Skeletal muscle cell (primary cell): ENCODE results near the gene GRK5.

Experiments used
- DNase-seq: peaks from one replicate; pipeline ENCODE4 v3.0.0-alpha.2; 2010; ENCODE audit warnings: low read depth
- H3K4me3 ChIP-seq: 2 replicates; pipeline ENCODE4 v1.5.1; 2011; ENCODE audit warnings: low read depth, mild to moderate bottlenecking, control low read depth, low read length, moderate library complexity

GRK5 gene

GRCh38 chr10:119191881-119192280 lies 15.5 kb upstream of the GRK5 start:
- no peak overlapping the region for H3K4me3 ChIP-seq
- no peak for DNase-seq

- DNase-seq, result no peak
These were observed 9.4 kb upstream of the GRK5 start for GRCh38 chr10:119197921-119198320.

DNA sequence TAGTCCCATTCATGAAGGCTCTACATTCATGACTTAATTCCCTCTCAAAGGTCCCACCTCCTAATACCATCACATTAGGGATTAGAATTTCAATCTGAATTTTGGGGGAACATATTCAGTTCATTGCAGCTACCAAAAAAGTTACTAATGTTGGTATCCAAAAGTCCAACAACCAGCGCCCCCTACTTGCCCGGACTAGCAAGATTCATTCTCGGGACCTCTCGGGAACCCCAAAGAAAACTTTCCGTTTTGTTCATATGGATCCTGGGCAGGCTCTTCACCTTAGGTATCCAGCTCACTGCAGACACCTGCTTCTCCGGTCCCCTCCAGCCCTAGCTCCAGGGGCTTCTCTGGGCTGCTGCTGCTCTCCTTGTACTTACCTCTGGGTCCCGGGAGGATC lies 8.9 kb upstream of the GRK5 start:
- no peak overlapping the region for H3K4me3 ChIP-seq
- no peak for DNase-seq

More at GRCh38 chr10:119197921-119198320, 9.4 kb upstream of the GRK5 start:
- H3K4me3 ChIP-seq, result no peak overlapping the region

DNA sequence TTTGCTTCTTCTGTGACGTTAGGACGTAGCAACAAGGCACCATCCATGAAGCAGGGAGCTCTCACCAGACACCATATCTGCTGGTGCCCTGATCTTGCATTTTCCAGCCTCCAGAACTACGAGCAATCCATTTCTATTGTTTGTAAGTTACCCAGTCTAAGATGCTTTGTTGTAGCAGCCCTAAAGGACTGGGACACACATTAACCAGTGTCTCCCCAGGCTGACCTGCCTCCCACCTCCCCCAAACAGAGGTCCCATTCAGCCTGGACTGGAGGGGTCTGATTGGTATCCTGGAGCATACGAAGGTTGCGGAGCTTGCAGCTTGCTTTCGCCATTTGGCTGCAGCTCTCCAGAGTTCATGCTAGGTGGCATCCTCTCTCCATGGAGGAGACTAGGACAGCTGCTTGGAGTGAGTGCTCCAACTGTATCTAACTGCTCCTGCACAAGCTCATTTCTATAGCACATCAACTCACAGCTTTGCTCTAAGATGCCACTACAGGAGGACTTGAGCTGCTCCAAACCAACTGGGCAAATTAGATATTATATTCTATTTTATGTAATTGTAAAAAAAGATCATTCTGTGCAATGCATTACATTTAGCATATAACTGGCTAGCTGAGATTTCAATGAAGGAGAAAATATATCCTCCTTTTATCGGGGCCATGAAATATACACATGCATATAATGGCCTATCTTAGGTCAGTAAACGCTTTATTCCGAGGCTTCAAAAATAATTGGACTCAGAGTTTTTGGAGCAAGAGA lies 8.0 kb upstream of the GRK5 start:
- no peak for DNase-seq
- no peak overlapping the region for H3K4me3 ChIP-seq

- no peak for DNase-seq
- no peak overlapping the region for H3K4me3 ChIP-seq
These were observed 6.1 kb upstream of the GRK5 start for GRCh38 chr10:119201233-119201632.

GRCh38 chr10:119203006-119203405 lies 4.4 kb upstream of the GRK5 start:
- DNase-seq, result no peak
- H3K4me3 ChIP-seq, result no peak overlapping the region

- DNase-seq, result no peak
- H3K4me3 ChIP-seq, result peak overlapping the region; percentile 74
These were observed 1.3 kb upstream of the GRK5 start for GRCh38 chr10:119205894-119206602.

GRCh38 chr10:119206603-119207365 lies 587 bp upstream of the GRK5 start:
- peak overlapping the region; percentile 74 for H3K4me3 ChIP-seq
- no peak for DNase-seq

- H3K4me3 ChIP-seq, result peak overlapping the region; percentile 74
- DNase-seq, result no peak
These were observed 562 bp downstream of the GRK5 start for GRCh38 chr10:119207713-119208552.

DNA sequence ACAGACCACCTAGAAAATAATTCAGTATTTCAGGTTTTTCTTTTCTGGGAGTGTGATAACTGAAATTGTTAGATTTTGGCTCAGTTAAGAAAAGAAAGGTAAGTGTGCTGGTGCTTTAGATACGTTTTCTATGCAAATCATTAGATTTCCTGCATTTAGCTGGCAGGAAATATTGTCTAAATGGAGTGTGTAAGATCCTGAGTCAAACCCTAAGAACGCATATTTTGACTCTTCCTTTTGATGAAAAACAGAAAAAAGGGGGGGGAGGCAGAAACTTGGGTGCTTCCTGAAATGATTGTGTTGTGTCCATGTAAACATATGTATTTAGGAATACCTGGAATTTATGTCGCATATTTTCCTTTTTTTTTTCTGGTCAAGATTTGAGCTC lies 1.2 kb downstream of the GRK5 start:
- H3K4me3 ChIP-seq, result peak overlapping the region; percentile 74
- DNase-seq, result no peak

DNA sequence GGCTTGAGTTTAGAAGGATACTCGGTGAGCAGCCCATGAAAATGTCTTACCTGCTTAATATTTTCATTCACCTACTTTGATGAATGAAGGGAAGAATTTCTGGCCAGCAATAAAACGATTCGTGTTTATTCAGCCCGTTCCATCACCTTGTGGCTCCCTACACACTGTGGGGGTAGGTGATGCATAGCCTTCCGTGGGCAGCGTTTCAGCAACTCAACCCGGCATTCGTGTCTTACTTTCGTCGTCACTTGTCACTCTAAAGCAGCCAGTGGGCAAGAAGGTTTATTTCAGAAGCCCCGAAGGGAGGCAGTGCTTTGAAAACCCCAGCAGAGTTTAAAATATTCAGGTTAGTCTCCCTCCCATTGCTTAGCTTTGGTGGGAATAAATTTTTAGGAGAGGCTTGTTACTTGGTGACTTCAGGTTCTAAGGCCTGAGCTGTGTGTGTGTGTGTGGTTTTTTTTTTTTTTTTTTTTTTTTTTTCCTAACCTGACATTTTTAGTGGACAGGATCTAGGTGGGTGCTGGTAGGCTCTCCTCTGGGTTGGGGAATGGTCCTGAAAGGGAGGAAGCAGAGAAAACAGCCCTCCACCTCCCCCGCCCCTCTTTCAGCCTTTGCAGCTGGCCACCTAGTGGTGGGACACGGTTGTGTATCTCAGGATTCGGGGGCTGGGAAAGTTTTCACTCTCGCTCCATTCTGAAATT lies 1.8 kb downstream of the GRK5 start:
- peak overlapping the region; percentile 74 for H3K4me3 ChIP-seq
- no peak for DNase-seq

- no peak for DNase-seq
- peak overlapping the region; percentile 74 for H3K4me3 ChIP-seq
These were observed 2.5 kb downstream of the GRK5 start for GRCh38 chr10:119209736-119210355.

DNA sequence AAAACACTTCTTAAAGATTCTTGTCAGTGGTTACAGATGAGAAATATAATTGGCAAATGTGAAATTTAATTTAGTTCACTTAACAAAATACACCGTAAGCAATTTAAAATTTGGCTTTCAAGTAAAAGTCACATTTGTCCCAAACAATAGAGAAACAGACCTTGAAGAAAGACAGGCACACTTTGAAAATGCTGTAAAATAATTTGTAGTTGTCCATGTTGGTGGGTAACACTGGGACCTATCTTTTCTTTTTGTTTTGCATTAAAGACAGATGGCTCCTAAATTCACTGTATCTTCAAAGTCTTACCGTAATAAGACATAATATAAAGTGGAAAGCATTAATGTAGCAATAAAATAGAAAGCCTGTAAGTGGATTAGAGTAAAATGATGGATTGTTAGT lies 3.3 kb downstream of the GRK5 start:
- no peak overlapping the region for H3K4me3 ChIP-seq
- DNase-seq, result no peak

DNA sequence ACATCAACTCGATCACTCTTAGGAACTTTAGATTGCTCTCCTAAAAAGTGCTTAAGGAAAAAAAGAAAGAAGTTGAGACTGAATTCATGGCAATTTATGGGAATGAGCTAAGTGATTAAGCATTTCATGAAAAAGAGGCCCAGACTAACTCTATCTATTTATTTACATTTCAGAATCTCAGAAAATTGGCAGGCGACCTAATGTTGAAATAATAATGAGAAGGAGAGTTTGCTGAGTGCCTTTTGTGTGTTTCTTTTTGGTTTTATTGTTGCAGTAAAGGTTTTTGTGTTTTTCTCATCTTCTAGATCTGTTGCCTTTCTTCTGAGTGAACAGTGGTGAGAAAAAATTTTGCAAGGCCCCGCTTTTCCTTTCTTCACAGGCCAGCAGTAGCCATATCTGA lies 3.8 kb downstream of the GRK5 start:
- no peak overlapping the region for H3K4me3 ChIP-seq
- no peak for DNase-seq

DNA sequence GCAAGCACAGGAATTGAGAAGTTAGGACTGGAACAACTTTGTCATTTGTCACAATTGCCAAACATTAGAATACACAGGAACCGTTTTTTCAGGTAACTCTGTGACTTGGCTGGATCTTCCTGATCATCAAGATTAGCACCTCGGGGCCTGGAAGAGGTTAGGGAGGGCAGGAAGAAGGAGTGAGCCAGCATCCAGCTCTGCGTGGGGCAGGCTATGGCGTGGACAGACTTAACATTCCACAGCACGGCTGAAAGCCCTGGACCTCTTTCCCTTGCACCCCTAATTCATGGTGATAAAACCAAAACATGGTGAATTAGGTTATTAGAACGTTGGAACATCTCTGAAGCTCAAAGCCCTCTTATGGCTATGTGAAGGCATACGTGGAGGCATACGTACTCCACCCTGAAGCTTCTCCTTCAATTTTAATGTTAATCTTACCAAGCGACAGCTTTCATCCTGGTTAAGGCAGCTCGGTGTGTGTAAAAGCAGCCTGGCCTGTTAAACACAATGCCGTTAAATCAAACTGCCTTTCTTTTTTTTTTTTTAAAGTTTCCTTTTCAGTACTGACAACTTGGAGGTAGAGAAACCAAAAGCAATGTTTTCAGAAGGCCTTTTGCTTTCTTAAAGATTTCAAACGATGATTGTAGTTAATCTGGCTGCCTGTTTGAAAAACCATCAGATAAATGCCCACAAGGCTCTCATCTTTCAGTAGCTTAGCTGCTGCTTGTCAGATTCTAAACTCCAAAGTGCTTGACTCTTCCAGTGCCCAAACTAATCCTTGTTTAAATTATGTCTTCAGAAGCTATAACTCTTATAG lies 4.5 kb downstream of the GRK5 start:
- no peak for DNase-seq

DNA sequence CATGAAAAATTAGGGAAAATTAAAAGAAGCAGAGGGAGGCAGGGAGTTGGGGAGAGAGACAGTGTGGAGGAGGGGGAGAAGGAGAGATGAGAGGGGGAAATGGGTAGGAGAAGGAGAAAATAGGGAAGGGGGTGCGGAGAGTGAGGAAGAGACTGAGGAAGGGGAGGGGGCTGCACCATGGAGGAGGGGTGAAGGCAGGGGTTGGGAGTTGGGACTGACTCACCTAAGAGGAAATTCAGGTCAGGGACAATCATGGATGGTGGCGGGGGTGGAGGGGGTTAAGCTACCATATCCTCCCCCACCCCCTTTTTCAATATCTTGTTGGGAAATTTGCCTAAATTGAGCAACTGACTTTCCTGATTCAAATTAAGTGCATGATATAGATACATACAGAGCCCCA lies 8.0 kb downstream of the GRK5 start:
- DNase-seq, result no peak
- H3K4me3 ChIP-seq, result no peak overlapping the region

More for the DNA sequence above, 4.5 kb downstream of the GRK5 start:
- H3K4me3 ChIP-seq, result no peak overlapping the region

DNA sequence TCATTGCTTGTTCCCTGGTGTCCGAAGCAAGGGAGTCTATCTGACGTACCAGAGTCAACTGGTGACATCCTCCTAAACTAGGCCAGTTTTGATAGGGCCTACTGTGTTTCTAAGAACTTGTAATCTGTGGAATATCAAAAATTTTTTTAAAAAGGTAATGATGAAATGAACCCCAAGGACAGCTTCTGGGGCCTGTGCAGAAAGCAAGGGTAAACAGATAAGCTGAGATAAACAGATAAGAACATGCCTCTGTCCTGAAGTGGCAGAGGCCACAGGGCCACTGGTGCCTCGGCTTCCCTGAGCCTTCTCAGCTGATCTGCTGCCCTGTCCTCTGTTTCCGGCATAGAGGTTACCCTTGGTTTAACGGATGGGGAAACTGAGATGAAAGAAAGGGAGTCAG lies 8.8 kb downstream of the GRK5 start:
- H3K4me3 ChIP-seq, result no peak overlapping the region
- DNase-seq, result no peak

DNA sequence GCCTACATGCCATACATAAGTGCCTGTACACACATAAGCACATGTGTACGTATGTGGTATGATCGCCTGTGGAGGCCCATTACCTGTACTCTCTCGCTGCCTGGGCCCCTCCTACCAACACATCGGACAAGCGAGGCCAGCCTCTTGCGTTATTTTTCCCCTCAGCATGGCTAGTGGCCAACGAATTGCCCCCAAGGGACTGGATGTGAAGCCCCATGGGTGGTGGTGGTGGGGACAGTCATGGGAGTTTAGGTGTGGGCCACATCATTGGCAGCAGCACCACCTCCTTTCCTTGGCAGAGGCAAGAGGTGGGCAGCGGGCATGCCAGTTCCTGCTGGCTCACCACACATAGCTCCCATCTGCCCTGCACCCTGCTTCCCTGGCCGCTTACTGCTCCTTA lies 10.0 kb downstream of the GRK5 start:
- no peak for DNase-seq
- no peak overlapping the region for H3K4me3 ChIP-seq
